IgD-negative memory B cell (primary cell): ENCODE measurements around the gene NAT9. TPM values are rescaled to one million over a fixed set of nuclear protein-coding genes. Genes with fewer than 3 reads are reported as not detected.

Source experiments
- H3K27ac Mint-ChIP-seq, 3 donors: one replicate each; pipeline ENCODE4 v1.8.0; 2020 to 2022; ENCODE audit warnings: mild to moderate bottlenecking in 3 of 3, mixed read lengths in 3 of 3, moderate library complexity in 1 of 3
- H3K27me3 Mint-ChIP-seq: one replicate; pipeline ENCODE4 v1.8.0; 2021; ENCODE audit warnings: mixed read lengths
- H3K36me3 Mint-ChIP-seq: one replicate; pipeline ENCODE4 v1.8.0; 2020; ENCODE audit warnings: mild to moderate bottlenecking, mixed read lengths
- H3K4me1 Mint-ChIP-seq, 3 donors: one replicate each; pipeline ENCODE4 v1.8.0; 2020 to 2022; ENCODE audit warnings: mixed read lengths in 3 of 3, mild to moderate bottlenecking in 1 of 3
- H3K4me3 Mint-ChIP-seq, 4 donors: one replicate each; pipeline ENCODE4 v1.8.0; 2020 to 2022; ENCODE audit warnings: mild to moderate bottlenecking in 4 of 4, mixed read lengths in 4 of 4, moderate library complexity in 3 of 4
- H3K9me3 Mint-ChIP-seq, 3 donors: one replicate each; pipeline ENCODE4 v1.8.0; 2020 to 2021; ENCODE audit warnings: mixed read lengths in 3 of 3, mild to moderate bottlenecking in 1 of 3
- polyA plus RNA-seq: library from polyadenylated mRNA; unstranded; fragments of 300-500 nt; fragmentation: Illumina TruSeq; gene quantifications from one replicate; pipeline ENCODE4 v1.2.3, GENCODE V29; 2021

Gene NAT9, protein sequence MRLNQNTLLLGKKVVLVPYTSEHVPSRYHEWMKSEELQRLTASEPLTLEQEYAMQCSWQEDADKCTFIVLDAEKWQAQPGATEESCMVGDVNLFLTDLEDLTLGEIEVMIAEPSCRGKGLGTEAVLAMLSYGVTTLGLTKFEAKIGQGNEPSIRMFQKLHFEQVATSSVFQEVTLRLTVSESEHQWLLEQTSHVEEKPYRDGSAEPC
- 24.5 TPM for polyA plus RNA-seq

DNA sequence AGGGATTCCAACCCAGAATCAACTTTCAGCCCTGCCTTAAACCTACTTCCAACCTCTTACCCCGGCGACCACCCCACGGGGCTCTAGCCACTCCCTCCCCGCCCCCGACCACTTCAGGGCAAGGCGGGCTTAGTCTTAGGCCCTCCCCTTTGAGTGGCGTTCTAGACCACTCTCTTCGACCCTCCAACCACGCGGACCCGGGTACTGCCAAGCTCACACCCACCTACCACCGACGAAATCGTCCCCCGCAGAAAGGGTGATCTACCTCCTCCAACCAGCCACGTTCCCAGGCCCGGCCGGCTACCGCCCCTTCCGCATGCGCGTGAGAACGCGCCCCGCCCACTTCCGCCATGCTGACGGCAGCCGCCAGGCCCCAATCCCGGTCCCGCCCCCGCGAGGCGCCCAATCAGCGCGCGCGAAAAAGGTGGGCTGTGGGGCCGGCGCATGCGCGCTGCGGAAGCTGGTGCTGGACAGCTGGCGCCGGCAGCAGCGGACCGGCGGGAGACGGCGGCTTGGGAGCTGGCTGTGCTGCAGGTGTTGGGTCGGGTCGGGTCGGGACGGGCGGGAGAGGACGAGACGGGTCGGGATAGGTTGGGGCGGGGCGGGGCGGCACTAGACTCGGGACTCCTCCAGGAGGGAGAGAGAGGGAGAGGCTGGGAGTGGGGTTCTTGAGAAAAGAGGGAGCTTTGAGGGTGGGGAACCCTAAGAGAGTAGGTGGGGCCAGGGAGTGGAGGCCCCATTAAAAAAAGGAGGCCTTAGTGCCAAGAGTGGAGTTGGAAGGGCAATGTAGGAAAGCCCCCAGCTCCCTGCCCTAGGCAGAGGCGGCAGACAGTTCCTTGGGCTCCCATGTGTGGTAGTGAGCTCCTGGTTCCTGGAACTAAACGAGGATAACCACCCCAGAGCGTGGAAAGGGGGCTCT is at the start of gene NAT9:
TSS of gene NAT9 (minus strand) at position 302 of the 919 bp plus-strand sequence. CDS start 647 bp downstream, outside the sequence.
- Mint-ChIP-seq H3K27me3 (no peaks in the 10 kb centered on the region), H3K27ac (peak within 1 kb of the TSS; percentile 88 to 97 (median 95)), H3K36me3 (peaks cover 4% of the 10 kb centered on the region), H3K4me3 (peak within 1 kb of the TSS; percentile 96 to 99 (median 98)), H3K9me3 (no peaks in the 10 kb centered on the region), H3K4me1 (peaks cover 37 to 52% (median 48%) of the 10 kb centered on the region in 3 donors)

DNA sequence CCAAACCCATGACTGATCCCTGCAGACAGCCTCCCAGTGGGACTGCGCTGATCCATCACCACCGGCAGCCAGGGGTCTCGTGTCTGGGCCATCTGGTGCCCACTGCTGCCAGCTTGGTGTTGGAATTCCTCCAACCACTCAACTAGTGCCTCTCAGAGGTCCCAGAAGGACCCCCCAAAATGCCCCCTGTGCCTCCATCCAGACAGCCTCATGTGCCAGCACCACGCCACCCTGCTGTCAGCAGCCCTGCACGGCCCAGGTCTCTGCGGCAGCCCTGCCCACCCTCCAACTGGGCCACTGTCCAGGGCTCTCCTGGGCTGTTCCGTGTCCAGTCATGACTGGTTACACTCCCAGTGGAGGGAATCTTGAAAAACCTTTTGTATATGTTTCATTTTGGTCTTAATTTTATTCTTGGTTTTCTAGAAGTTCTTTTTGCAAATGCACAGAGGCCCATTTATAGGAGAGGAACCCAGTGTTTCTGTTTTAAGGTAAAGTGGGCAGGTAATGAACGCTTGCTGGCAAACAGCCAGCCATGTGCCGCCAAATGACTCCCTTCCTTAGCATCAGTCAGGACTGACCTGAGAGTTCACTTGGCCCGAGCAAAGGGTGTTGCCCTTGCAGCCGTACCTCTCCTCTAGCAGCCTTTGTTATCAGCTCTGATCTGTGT is 48.9 kb upstream of the NAT9 start:
- Mint-ChIP-seq H3K4me1 (no peaks in the 10 kb centered on the region), H3K27ac (no peak overlapping the region), H3K4me3 (no peak overlapping the region), H3K9me3 (no peaks in the 10 kb centered on the region), H3K27me3 (no peaks in the 10 kb centered on the region), H3K36me3 (peaks cover 2% of the 10 kb centered on the region)

DNA sequence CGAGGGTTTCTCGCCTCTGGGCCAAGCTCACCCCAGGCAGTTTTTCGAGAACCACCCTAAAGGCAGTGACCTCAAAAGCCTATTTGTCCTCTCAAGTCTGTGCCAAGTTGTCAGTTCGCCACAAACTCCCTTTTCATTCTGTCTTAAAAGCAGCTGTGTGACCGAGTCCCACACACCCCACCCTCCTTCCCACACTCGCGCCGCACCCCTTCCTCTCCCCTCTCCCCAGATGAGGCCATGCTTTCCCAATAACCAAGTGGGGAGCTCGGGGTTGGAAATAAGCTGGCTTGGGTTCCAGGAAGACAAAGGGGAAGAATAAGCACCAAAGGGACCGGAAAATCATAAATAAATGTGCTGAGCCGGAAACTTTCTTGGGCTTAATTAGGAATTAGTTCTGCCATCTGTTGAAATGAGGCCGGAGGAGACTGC is 46.8 kb upstream of the NAT9 start:
- no peak overlapping the region for H3K27ac Mint-ChIP-seq
- H3K36me3 Mint-ChIP-seq = peaks cover 2% of the 10 kb centered on the region
- H3K4me3 Mint-ChIP-seq = no peak overlapping the region
- H3K4me1 Mint-ChIP-seq = no peaks in the 10 kb centered on the region
- no peaks in the 10 kb centered on the region for H3K27me3 Mint-ChIP-seq
- H3K9me3 Mint-ChIP-seq = no peaks in the 10 kb centered on the region

DNA sequence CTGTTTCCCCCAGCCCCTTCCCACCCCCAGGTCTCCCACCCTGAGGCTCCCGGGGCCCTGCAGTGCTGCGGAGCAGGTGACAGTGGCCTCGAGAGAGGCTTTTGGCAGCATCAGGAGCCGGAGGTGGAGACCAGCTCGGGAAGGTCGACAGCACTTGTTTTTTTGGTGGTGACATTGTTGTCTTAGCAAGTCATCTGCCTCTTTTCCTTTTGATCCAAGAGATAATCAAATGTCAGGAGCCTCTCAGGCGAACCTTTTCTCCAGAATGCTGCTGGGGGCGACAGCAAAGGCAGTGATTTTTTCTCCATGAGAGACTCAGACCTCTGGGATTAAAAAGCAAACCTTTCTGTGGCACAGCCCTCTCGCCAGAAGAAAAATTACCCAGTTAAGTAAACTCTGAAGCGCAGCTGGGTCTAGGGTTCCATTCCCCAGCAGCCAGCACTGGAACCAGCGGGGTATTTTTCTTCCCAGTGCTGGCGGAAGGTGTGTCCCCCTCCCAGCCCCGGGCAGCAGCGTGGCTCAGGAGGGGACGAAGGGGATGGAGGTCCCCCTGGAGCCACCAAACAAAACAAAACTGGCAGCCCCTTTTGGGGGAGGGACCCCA is 46.3 kb upstream of the NAT9 start:
- H3K4me3 Mint-ChIP-seq = no peak overlapping the region
- H3K27me3 Mint-ChIP-seq = no peaks in the 10 kb centered on the region
- H3K9me3 Mint-ChIP-seq = no peaks in the 10 kb centered on the region
- no peaks in the 10 kb centered on the region for H3K4me1 Mint-ChIP-seq
- H3K27ac Mint-ChIP-seq = no peak overlapping the region
- H3K36me3 Mint-ChIP-seq = peaks cover 2% of the 10 kb centered on the region

DNA sequence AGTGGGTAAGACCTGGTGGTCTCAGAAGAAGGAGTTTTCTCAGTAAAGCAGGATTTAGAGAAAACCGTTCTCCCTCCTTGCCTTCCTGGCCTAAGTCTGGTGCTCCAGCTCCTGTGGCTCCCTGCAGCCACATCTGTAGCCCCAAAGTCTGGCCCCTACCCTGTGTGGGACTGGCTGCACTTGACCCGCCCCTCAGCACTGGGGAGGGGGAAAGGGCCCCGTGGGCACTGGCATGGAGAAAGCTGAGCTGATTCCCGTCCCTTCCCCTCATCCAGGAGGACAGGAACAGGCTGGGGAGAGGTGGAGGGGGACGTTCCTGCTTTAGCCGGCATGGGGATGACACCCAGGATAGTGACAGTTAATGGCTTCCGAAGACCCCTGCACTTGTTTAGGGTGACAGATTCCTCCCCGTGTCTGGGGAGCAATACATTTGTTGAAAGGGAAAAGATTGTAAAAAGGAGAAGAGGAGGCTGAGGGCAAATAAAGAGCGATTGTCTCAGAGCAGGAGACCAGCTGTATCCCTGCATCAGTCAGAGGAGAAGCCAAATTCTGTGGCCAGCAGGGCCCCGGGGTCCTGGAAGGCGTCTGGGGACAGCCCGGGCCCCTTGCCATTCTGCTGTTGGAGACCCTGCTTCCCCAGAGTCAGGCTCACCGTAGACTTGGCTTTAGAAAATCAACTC is 45.6 kb upstream of the NAT9 start:
- Mint-ChIP-seq H3K4me3 (no peak overlapping the region), H3K27ac (no peak overlapping the region), H3K36me3 (peaks cover 4% of the 10 kb centered on the region), H3K4me1 (peaks cover 0 to 3% (median 0%) of the 10 kb centered on the region in 3 donors), H3K9me3 (no peaks in the 10 kb centered on the region), H3K27me3 (no peaks in the 10 kb centered on the region)

DNA sequence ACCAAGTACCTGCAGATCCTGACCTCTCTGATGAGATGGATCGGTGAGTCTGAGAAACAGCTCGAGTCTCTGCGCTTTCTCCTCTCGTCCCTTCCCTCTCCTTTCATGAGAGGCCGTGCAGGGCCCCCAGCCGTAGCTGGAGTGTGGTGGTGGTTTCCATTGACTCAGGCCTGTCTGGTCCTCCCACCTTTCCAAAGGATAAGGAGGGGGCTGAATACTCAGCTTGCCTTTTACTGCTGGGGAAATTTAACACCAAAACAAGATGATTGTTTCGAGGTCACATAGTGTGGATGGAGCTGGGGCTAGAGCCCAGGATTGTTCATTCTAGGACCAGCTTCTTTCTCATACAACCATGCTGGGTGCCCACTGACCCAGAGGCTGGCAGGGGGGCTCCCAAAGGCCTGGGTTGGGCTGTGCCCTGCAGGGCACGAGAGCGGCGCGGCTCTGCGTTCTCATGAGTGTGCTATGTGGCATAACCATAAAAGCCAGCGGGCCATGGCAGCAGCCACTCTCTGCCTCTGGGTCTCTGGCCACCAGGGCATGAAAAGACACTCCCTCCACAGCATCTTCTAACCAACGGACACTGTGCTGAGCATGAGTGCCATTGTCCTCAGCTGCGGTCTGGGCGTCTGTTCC is 43.8 kb upstream of the NAT9 start:
- Mint-ChIP-seq H3K27me3 (no peaks in the 10 kb centered on the region), H3K4me1 (peaks cover 0 to 3% (median 0%) of the 10 kb centered on the region in 3 donors), H3K4me3 (no peak overlapping the region), H3K9me3 (no peaks in the 10 kb centered on the region), H3K36me3 (peaks cover 4% of the 10 kb centered on the region), H3K27ac (no peak overlapping the region)

DNA sequence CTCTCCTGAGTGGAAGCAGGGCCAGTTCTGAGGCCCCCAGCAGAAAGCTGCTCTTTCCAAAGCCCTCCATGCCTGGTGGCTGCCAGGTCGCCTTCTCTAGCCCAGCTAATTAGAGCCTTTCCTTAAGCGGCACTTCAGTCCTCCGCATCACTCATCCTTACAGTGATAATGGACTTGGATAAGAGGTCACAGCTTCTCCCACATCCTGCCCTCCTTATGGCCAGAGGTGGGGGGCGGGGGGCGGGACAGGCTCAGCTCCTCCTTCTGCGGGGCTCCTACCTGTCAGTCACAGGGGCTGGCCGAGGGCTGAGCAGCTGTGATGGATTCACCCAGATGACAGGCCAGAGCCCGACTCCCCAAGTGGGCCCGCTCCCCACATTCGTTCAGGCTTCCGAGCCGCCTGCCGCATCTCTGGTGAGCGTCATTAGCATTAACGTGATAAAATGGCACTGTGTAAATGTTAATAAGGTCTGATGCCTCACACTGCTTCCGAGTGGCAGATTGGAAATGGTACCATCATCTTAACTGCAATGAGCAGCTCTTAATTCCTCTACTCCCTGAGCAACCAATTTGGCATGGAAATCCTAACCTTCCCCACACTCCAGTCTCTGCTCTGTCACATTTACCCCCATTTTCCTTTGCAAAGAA is 42.3 kb upstream of the NAT9 start:
- Mint-ChIP-seq H3K36me3 (peaks cover 4% of the 10 kb centered on the region), H3K4me3 (no peak overlapping the region), H3K27me3 (no peaks in the 10 kb centered on the region), H3K4me1 (peaks cover 0 to 3% (median 0%) of the 10 kb centered on the region in 3 donors), H3K27ac (no peak overlapping the region), H3K9me3 (no peaks in the 10 kb centered on the region)

DNA sequence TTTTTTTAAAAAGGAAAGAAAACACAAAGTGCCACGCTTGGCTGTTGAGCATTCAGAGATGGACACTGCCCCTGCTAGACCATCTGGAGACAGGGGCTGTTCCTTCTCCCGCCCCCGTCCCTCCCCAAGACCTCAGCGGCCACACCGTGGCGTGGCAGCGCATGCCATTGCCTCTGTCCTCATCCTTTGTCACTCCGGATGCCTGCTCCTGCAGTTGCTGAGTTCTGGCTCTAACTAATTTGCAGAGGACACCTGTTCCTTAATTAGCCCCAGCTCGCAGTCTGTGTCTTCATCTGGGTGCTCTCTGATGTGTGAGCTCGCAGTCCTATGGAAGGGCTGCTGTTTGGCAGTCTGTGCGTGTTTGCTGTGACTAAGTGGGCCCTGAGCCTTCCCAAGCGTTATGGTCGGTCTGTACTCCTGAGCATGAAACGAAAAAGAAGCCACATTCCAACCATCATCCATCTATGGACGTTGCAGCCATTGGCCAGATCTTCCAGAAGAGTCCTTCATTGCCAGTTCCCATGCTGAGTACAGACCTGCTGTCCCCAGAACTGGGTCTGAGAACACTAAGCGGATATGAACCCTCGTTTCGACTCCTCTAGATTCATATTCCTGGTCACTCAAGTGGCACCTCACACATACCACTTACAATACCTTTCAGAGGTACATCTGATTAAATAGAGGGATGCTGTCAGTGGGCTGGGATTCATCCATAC is 40.9 kb upstream of the NAT9 start:
- H3K36me3 Mint-ChIP-seq = peaks cover 4% of the 10 kb centered on the region
- no peaks in the 10 kb centered on the region for H3K9me3 Mint-ChIP-seq
- H3K4me1 Mint-ChIP-seq = peaks cover 0 to 3% (median 0%) of the 10 kb centered on the region in 3 donors
- no peak overlapping the region for H3K4me3 Mint-ChIP-seq
- H3K27ac Mint-ChIP-seq = no peak overlapping the region
- H3K27me3 Mint-ChIP-seq = no peaks in the 10 kb centered on the region

DNA sequence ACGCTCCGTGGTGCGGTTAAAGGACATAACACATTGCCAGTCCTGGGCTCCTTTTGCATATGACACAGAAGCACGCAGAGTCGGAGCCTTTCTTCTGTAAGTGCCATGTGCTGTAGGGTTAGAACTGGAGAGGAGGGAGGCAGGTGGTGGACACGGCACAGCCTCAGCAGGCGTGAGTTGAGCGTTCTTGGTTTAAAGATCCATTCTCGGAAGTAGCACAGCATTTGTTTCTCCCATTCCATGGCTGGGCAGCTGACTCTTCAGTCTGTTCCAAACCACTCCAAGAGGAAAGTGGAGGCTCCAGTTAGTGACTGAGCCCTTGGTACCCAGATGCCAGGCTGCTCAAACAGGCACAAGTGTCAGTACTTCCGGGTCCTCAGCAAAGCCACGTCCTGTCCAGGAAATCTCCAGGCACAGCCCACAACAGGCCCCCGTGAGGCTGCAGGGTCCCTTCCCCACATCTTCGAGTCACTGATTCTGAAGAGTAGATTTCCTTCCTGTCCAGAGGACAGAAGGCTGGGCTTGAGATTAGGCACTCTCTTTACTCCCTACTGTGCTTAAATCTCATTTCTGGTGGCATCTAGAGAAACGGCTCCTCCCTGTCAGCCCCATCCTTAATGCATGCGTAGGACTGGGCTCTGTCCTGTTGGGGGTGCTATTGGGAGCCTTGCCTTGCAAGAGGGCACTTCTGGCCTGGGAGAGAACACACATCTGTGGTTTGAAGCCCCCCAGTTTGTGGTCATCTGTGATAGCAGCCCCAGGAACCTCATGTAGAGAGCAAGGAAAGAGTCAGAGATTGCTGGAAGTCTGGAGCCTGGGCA is 39.6 kb upstream of the NAT9 start:
- Mint-ChIP-seq H3K27ac (no peak overlapping the region), H3K4me3 (no peak overlapping the region), H3K36me3 (peaks cover 6% of the 10 kb centered on the region), H3K9me3 (no peaks in the 10 kb centered on the region), H3K27me3 (no peaks in the 10 kb centered on the region), H3K4me1 (peaks cover 0 to 3% (median 0%) of the 10 kb centered on the region in 3 donors)

DNA sequence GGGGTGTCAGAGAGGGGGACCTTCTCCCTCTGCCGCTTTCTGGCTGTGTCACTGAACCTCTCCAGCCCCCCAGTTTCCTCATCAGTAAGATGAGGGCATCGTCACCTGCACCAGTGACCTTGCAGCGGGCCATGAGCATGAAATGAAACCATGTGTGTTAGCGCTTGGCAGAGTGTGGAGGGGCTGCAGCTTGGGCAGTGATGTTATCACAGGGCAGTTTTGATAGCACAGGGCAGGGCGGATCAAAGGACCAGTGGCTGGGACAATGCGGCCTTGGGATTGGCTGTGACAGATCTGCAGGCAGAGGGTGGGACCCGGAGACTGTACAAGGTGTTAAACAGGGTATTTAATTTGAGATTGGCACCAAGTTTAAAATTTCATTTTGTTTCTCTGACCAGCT is 38.9 kb upstream of the NAT9 start:
- no peak overlapping the region for H3K4me3 Mint-ChIP-seq
- peaks cover 5% of the 10 kb centered on the region for H3K36me3 Mint-ChIP-seq
- H3K9me3 Mint-ChIP-seq = no peaks in the 10 kb centered on the region
- H3K27me3 Mint-ChIP-seq = no peaks in the 10 kb centered on the region
- peaks cover 0 to 3% (median 0%) of the 10 kb centered on the region in 3 donors for H3K4me1 Mint-ChIP-seq
- no peak overlapping the region for H3K27ac Mint-ChIP-seq

DNA sequence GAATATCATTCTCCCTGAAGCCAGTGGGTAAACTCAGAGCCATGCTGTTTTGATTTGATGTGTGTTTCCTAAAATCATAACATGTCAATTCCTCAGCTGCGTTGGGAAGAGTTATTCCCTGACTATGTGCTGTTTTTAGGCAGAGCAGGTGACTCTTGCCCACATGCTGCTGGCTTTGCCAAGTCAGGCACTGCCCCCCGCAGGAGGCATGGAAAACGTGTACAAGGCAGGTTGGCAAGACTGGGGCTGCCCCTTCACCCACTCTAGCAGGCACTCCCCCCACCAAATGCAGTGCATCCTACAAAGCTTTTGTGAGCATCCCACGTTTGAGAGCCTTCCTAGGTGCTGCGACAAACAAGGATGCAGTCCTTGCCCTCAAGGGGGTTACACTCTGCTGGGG is 38.3 kb upstream of the NAT9 start:
- no peak overlapping the region for H3K27ac Mint-ChIP-seq
- peaks cover 5% of the 10 kb centered on the region for H3K36me3 Mint-ChIP-seq
- peak overlapping the region in 1 of 4 donors; percentile 17 for H3K4me3 Mint-ChIP-seq
- H3K9me3 Mint-ChIP-seq = no peaks in the 10 kb centered on the region
- H3K4me1 Mint-ChIP-seq = peaks cover 0 to 3% (median 0%) of the 10 kb centered on the region in 3 donors
- H3K27me3 Mint-ChIP-seq = no peaks in the 10 kb centered on the region

DNA sequence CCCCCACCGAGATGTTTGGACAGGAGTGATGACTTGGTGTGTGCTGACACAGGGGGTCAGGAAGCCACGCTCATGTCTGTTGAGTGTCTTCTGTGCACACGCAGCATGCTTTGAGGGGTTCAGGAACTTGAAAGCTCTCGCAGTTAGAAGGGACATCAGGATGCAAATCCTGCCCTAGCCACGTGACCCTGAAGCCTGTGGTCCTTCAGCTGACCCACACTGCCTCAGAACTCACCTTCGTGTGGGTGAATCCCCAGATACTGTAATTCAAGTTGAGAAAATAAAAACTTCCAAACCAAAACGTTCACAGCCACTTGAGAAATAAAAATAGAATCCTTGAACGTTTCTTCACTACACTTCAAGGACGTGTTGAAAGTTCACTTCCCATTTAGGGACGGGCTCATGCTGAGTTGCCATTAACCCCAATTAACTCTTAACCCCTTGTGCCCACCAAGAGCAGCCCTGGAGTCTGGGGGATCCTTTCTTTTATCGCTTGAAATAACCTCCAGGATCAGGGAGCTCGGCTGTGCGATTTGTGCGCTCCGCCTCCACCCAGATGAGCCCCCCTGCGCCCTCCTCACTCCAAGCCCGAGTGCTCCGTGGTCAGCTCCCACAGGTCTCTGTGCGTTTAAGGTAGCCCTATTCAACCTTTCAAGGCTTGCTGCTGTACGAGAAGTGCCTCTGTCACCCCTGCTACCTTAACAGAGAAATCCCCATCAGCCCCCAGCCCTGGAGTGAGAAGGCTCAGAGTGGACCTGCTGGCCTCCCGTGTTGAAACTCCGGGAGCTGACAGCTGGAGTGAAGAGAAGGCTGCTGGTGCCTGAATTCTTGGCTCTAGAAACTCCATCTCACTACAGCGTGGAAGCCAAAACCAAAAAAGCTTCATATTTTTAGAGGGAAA is 36.2 kb upstream of the NAT9 start:
- Mint-ChIP-seq H3K9me3 (no peaks in the 10 kb centered on the region), H3K36me3 (peaks cover 5% of the 10 kb centered on the region), H3K4me3 (no peak overlapping the region)

More for the DNA sequence above, 36.2 kb upstream of the NAT9 start:
- H3K27me3 Mint-ChIP-seq = no peaks in the 10 kb centered on the region
- H3K4me1 Mint-ChIP-seq = peaks cover 0 to 3% (median 0%) of the 10 kb centered on the region in 3 donors
- H3K27ac Mint-ChIP-seq = no peak overlapping the region
